Hematopoietic multipotent progenitor cell treated with erythropoietin and hydrocortisone succinate and interleukin-3 and kit ligand, for 4 days (in vitro differentiated cells): Measurements from ENCODE around the gene EDN3.

Experiments
- DNase-seq: peaks from one replicate; pipeline ENCODE4 v3.0.0-alpha.2; 2015

The EDN3 gene

DNA sequence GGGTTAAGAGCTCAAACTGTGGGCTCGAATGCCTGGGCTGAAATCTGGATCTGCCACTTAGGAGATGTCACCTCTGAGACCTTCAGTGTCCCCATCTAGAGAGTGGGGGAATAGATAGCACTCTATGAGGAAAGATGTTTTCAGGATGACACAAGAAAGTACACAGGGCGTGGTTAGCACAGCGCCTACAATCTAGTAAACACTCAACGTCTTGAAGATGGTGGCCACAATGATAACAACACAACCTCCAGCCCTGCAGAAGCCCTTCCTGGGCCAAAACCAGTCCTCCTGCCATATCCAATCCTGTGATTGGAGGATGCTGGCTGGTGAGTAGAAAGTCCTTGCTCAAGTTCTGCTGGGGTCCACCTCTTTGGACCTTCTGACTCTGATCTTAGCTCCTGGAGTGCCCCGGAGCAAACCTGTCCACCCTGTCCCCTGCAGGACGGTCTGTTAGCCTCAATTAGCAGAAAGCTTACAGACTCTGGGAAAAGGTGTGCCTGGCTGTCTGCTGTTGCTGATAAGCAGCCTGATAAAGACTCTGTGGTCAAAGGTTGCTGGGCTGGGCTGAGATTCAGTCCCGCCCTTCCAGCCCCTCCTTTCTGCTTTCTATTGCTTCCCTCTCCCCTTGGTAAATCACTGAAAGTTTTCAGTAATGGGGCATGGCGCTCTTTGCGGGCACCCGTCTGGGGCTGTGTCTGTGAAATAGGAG lies 8.2 kb downstream of the EDN3 start:
- DNase-seq = no peak

DNA sequence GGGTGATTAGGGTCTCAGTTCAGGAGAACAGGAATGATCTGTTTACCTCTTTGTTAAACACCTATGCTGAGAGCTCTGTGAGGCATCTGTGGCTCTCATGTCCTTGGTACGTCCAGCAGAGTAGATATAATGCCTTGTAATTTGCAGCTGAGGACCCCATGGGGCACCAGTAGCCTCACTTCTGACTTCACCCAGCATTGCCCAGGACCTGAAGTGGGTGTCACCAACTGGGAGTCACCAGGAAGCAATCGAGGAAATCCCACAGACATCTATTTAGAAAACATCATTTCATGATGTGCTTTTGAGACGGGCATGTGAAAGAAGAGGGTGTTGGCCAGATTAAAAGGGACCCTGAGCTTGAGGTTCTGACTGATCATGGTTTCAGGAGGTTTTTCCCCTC lies 8.8 kb downstream of the EDN3 start:
- DNase-seq = no peak

DNA sequence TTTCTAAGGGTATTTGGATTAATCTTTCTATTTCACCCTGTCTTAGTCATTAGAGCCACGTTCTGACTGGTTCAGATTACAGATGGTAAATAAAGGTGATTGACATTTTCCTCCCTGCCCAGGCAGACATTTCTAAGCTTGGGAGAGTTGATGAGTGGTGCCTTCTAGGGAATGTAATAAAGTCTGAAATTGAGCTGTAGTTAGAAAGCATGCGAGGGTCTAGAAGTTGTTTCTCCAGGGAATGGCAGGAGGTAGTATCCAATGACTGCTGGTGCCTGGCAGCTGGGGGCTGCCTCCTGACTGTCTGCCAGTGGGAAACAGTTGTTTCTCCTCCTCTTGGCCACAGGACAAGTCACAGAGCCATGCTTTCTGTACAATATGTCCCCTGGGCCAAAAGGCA lies 14.6 kb downstream of the EDN3 start:
- DNase-seq = no peak

DNA sequence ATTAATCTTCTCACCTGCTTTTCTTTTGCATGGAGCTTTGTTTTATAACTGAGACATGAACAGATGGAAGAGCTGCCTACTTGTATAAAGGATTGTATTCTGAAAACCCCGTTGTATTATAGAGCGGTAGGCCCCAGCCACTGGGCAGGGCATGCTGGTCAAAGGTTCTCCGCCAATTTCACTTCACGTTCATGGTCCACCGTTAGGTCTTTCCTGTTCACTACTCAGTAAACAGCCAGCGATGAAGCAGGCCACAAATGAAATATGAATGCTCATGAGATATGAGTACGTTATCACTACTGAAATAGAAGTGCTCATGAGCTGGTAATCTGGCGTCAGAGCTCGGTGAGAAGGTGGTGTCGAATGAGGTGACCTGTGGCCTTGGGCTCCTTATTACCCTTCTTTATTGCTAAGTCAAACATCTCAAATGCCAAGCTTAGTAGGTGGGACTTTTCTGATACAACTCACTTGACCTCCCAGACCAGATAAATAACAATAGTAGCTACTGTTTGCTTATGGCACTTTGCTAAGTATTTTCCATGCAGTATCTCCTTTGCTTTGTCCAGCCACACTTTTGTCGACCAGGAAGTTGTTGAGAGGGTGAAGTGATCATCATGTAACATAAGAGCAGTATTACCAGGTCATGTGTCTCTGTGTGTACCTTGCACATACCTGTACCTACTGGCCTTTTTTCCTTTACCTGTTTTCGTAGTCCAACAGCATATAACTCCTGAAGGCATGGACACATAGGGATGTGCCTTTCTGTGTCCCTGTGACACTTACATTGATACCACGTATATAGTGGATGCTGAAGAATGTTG lies 16.7 kb downstream of the EDN3 start:
- no peak for DNase-seq

DNA sequence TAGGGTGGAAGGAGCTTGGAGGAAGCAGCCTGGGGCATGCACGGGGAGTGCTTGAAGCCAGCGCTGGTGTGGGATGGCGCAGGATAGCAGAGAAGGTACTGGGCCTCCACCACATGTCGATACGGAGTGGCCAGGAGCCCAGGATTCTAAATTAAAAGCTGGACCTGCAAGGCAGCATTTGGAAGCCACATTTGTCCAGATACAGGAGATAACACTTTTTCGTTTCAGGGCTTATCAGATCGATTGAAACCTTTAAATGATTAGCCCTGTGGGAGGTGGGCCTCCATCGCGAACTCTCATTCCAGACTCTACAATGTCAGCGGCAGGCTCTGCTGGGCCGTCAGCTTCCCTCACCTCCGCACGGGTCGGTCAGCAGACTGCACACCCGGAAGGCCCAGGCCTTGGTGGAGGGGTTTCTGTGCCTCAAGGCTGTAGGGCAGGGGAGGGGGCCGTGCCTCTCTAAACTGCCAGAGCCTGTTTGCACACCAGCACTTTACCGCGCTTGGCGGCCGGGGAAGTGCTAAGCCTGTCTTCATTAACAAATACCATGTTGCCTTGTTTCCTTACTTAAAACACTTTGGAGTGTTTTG lies 17.9 kb downstream of the EDN3 start:
- DNase-seq = no peak

DNA sequence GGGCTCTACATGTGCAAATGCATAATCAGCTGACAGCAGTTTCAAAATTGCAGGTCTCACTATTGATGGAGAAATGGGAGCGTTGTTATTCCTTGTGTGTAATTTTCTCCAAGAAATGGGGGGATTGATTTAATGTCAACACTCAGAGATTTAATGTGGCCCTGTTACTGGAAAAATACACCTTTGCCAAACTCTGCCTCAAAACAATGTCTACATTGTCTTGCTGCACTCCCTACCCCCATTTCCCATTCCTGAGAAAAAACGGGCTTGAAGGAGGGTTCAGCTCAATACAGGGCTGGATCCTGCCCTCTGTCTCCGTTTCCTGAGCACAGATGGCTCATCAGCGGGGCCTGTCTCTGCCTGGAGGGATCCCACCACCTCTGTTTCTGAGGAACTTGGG lies 18.4 kb downstream of the EDN3 start:
- no peak for DNase-seq

DNA sequence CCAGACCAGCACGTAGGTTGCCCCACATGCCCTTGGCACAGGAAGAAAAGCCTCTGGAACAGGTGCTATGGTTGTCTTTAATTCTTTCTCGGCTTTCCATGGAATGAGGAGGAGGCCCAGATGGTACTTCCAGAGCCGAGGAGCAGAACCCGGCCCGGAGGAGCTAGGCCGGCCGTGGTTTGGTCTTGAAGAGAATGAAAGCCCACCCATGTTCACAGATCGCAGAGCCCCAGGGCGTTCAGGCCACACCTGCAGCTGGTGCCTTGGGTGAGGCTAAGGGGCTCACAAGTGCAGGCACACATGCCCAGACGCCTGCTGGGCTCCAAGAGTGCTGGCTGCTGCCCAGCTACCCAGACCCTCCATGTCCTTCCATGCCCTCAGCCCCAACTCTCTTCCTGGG lies 20.0 kb downstream of the EDN3 start:
- DNase-seq = no peak

DNA sequence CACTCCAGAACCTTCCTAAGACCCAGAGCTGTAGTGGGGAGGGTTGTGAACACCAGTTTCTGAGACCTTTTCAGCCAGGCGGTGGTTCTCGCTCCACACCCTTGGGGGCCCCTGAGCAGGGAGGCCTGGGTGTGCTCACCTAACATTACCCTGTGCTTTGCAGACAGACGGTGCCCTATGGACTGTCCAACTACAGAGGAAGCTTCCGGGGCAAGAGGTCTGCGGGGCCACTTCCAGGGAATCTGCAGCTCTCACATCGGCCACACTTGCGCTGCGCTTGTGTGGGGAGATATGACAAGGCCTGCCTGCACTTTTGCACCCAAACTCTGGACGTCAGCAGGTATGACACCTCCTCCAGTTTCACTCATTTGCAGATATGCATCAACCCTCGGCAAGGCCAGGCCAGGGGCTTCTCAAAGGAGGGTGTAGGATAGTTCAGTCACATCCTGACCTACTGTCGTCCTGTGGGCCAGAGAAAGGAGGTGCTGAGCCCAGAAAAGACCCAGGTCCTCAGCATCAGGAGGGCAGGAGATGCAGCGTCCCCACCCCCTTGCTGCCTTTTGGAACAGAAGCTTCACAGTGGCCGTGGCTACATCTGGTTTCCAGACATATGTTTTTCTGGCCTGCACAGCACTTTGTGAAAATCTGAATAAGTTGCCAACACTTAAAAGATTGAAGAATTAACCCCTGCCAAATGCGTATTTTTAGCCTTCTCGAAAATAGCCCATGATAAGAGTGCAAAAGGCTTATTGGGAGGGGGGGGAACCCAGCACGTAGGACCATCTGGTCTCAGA lies 20.6 kb downstream of the EDN3 start:
- no peak for DNase-seq

DNA sequence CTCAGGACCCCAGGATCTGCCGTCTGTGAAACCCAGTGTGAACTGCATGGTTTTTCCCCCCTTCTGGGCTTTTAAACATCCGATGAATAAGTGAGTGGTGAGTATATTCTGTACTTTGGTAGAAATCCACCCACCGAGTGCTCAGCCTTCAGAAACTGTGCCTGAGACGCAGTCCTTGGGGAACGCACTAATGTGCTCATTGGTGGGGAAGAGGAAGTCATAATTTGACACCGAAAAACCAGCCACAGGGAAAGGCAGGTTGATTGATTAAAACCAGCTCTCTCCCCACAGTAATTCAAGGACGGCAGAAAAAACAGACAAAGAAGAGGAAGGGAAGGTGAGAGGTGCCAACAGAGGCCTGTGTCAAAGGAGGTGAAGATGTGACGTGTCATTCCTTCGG lies 21.7 kb downstream of the EDN3 start:
- no peak for DNase-seq

DNA sequence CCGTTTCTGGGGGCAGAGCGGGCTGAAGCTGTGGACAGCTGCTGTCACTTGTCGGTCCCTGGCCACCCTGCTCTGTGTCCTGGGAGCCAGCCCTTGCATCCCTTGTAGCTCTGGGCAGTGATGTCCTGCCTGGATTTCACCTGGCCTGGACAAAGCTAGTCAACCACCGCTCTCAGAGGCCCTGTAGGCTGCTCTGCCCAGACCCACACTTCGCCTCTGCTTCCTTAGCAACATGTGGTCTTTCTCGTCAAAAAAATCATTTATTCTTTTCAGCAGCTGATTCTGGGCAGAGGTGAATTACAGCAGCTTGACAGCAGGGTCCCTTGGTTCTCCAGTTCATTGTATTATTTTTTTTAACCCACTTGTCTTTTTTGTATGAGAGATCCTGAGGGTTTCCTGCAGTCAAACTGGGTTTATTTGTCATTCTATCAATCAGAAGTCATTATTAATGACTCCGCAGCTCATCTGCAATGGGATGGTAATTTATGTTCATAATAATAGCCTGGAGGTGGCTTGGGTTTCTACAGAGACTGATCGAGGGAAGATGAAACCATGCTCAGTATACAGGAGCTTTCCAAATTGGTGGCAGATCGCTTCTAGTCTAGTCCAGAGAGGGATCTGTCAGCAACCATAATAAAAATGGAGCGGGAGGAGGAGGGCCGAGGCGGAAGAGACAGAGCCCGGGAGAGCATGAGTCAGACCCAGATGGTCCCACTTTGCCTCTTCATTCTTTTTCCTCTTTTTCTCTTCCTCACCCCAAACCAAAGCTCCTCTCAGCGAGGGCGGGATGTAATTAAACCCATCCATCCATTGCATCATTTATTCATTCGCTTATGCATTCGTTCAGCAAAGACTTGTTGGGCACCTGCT lies 22.4 kb downstream of the EDN3 start:
- DNase-seq = no peak

DNA sequence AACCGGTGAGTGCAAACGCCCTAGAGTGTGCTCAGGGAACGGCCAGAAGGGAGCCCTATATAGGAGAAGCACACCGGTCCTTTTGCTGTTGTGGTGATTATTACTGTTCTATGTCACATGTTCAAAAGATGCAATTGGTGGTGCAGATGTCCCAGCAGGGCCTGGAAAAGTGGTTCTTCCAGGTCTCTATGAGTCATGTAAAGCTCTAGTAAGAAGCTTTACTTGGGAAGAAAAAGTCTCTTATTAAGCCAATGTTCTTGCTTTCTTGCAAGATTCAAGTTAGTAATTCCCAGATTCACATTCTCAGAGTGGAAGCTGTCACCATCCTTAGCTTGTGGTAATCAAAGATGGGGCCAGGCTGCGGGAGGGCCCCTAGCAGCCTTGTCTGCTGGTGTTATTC lies 23.3 kb downstream of the EDN3 start:
- no peak for DNase-seq

DNA sequence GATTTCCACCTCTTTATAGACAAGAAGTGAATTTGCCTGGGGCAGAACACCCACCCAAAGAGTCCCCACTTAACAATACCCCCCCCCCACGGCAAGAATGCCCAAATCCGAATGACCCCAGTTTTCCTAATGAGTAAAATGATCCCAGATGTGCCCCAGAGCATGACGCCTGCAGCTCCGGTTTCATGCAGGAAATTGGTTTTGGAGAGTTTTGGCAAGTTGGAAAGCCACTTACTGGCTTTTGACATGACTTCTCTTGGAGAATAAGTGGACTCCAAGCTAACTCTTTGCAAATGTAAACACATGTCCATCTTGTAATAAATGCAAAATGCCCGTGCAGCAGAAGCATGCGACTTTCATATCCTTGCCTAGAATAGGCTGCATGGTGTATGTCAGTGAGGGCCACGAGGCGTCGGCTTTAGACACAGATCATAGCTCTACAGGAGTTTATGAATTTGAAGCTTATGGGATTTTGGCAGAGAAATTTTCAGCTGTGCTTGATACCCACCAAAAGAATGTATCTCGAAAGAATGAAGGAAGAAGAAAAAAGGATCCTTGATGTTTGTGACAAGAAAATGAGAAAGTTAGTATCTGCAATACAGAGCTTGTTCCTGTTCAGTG lies 24.2 kb downstream of the EDN3 start:
- DNase-seq = no peak

DNA sequence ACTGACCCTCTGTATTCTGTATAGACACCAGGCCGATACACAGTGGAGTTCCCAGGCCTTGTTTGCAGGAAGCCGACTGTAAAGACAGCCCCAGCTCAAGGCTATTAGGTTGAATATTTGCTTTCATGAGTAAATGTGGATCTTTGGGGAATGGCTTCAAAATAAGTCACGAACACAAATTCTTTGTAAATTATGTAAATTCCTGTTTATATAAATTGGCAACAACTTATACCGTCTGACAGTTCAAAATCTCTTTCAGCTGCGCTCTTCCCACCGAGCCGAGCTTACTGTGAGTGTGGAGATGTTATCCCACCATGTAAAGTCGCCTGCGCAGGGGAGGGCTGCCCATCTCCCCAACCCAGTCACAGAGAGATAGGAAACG lies 24.7 kb downstream of the EDN3 start:
- DNase-seq = no peak

DNA sequence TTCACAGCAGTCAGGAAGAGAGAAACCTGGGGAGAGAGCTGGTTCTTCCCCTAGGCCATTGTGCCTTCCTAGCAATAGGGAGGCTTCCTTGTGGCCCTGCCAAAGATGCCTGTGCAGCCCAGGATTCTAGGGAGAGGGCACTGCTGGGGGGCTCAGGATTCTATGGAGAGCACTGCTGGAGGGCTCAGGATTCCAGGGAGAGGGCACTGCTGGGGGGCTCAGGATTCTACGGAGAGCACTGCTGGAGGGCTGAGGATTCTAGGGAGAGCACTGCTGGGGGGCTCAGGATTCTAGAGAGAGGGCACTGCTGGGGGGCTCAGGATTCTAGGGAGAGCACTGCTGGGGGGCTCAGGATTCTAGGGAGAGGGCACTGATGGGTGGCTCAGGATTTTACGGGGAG lies 25.8 kb downstream of the EDN3 start:
- DNase-seq = no peak

DNA sequence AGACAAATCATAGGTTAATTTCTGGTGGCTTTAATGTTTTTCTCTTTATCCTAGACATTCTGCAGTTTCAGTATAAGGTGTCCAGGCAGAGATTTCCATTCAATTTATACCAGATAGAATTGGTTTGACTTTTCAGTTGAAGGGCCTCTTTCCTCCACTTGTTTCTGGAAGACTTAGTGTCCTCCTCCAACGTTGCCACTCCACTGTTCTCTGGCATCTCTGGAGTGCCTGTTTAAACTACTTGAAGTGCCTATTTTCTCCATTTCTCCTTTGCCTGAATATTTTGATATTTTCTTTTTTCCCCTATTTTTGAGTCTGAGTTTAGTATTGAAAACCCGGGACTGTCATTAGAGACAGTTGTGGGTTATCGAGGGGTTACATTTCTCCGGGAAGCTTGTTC lies 27.7 kb downstream of the EDN3 start:
- no peak for DNase-seq

DNA sequence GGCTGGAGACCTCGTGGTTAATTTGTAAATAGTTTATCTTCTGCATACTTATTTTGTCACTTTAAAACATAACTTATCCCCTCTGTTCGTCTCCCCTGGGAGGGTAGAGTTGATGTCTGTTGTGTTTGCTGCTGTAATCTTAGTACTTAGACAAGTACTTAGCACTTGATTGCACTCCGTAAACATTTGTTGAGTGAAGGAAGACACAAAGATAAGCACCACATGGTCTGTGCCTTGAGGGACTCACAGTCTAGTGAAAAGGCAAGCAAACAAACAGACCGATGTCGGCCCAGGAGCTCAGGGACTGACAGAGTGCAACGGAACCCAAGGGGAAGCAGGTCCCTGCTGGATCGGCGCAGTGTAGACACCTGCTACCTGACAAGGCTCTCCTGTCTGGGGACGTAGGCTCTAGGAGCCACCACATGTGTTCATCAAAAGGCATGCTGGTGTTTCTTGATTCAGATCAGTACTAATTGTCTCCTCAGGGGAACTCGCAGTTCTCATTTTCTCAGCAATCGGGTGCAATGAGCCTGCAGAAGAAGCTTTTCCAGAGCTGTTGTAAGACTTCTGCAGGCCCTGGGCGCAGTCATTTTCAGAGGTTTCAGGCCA lies 31.4 kb downstream of the EDN3 start:
- DNase-seq = no peak

DNA sequence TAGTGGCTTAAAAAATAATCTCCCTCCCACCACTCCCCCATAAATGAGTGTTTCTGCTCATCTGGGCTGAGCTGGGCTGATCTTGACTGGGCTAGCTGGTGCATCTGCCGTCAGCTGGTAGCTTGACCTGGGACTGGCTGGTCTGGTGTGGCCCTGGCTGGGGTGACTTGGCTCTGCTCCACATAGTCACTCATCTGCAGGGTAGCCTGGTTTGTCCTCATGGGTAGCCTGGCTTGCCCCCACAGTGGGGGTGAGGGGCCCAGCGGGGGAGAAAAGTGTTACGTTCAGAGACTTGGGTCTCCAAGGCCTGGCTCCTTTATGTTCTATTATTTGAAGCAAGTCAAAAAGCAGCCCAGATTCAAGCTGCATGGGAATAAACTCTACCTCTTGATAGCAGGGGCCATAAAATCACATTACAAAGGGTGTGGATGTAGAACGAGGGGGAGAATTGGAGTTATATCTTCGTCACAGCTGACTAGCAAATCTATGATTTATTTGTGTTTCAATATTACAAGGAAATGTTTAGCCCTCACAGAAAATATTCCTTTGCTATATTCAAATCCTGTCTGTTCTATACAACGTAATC lies 32.9 kb downstream of the EDN3 start:
- no peak for DNase-seq

DNA sequence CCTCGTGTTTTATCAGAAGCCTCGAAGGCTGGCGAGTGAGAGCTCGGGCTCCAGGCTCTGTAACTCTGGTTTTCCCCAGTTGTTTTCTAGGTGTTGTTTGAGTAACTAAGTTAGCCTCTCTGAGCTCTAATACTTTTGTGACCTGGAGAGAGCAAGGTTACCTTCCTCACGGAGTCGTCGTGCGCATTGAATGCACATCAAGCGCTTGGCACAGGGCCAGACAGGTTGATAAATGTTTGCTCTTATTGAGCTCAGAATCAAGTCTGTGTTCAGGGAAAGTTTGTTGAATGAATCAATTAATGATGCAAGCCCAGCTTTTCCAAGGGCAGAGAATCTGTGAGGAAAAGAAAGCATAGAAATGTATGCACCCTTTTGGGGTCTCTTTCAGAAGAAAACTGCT lies 33.5 kb downstream of the EDN3 start:
- DNase-seq = no peak

DNA sequence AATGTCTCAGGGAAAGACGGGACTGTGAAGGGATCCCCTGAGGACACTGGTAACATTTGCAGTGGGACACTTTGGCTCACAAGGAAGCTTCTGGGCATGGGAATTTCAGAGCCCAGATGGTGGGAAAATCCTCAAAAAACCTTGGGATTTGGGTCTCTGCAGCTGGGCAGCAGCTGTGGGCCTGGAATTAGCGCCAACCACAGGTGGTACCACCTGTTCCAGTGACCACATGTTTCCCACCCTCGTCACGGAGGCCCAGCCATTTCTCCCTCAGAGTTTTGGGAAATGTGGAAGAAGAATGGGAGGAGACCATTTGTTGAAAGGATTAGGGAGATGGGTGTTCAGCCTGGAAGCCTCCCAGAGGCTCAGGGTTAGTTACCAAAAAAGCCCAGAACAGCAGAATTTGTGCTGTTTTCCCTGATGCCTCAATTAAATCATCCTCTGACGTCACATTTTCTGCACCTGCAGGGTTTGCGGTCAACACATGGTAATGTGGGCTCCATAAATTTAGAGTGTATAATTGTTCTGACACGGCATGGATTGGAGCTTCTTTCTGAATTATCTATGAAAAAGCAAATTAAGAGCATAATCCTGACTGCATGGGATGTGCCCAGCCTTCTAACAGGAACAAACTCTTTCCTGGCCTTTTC lies 34.4 kb downstream of the EDN3 start:
- DNase-seq = no peak

DNA sequence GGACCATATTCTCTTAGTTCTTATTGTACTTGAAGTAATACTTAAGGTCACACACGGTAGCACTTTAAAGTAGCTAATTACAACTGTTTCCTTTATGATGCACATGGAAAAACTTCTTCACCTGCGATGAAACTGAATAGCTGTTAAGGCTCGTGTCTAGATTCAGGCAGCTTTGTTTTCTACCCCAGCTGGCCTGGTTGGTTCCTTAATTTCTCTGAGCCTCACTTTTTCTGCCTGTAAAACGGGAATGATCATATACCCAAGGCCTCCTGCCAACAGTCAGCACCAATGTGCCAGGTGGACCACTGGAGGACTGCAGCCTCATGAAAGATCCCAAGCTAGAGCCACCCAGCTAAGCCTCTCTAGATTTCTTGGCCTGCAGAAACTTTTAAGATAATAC lies 35.0 kb downstream of the EDN3 start:
- DNase-seq = no peak

DNA sequence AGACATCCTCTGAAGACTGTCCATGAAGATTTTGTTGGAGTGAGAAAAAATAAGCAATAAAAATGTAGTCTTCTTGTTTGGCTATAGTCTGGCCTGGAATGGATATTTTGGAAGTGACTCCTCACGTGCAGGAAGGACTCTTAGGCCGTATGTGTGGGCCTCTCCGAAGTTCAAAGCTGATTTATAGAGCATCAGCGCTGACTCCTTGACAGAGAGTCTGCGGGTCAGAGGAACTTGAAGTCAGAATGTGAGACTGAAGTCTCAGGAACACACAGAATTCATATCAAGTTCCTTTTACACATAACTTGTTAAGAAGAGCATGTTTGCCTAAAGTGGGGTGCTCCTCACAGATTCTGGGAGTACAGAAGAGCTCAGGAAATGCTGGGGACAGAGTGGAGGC lies 36.1 kb downstream of the EDN3 start:
- DNase-seq = no peak
